OCI-M2 (cell line): ENCODE measurements around the gene GNL1.

Source experiments
- DNase-seq: peaks from one replicate; lab custom pipeline; 2025; ENCODE audit not compliant: unreplicated experiment; lab: John Stamatoyannopoulos, UW

The GNL1 gene

DNA sequence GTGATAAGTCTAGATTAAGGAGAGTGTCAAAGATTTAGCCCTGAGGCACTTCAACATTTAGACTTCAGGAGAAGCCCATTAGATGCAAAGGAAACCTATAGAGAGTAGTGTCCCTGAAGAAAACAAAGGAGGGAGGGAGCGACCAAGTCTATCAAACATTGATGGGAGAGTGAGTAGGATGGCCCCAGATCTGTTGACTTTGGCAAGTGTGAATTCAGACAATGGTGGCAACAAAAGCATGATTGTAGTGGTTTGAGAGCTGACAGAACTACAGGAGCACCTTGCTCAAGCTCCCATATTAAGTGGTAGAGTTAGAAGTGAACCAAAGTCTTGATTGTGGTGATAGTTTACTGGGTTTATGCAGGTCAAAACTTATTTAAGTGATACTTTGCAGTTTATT is 14.0 kb upstream of the GNL1 start:
- DNase-seq = no peak

DNA sequence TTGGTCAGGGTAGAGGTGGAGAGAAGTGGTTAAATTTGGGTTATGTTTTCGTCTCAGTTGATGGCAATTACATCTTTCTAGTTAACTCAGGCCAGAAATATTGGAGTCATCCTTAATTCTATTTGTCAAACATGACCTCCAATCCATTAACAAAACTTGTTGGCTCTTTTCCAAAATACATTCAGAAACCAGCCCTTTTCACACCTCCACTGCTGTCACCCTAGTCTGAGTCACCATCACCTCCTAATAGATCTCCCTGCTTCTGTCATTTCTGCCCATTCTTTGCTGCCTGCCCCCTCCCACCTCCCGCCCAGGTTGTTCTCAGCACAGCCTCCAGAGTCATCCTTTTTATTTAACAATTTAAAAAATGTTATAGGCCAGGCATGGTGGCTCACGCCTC is 12.0 kb upstream of the GNL1 start:
- DNase-seq = no peak

DNA sequence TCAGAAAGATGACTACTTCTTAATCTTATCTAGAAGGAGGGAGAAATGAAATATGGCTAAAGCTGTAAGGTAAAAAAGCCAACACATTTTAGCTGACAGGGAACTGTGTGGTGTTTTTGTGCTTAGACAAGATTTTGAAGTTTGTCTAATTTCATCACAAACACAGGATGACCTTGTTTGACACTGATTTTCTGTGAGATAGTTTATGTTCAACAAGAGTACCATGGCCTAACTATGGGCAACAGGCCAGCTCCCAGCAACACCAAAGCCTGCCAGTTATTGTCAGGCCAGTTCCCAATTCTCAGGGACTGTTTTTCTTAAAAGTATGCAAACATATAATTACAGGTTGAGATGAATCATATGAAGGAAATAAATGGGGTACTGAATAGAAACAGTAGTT is 9.5 kb upstream of the GNL1 start:
- DNase-seq = no peak

DNA sequence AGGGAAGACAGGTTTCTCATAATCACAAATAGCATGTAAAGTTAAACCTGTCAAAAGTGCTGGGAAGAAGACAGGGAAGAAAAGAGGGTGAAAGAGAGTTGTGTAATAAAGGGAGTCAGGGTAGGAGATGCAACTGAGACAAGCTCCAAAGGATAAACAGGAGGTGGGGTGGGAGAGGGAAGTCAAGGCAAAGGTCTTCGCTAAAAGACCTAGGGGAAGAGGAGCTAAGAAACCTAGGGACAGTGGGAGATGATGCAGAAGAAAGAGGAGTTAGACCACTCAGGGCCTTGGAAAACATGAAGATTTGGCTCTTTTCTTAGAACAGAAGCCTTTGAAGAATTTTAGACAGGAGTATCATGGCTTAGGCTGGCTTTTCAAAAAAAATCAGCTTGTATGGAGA is 7.8 kb upstream of the GNL1 start:
- DNase-seq = no peak

DNA sequence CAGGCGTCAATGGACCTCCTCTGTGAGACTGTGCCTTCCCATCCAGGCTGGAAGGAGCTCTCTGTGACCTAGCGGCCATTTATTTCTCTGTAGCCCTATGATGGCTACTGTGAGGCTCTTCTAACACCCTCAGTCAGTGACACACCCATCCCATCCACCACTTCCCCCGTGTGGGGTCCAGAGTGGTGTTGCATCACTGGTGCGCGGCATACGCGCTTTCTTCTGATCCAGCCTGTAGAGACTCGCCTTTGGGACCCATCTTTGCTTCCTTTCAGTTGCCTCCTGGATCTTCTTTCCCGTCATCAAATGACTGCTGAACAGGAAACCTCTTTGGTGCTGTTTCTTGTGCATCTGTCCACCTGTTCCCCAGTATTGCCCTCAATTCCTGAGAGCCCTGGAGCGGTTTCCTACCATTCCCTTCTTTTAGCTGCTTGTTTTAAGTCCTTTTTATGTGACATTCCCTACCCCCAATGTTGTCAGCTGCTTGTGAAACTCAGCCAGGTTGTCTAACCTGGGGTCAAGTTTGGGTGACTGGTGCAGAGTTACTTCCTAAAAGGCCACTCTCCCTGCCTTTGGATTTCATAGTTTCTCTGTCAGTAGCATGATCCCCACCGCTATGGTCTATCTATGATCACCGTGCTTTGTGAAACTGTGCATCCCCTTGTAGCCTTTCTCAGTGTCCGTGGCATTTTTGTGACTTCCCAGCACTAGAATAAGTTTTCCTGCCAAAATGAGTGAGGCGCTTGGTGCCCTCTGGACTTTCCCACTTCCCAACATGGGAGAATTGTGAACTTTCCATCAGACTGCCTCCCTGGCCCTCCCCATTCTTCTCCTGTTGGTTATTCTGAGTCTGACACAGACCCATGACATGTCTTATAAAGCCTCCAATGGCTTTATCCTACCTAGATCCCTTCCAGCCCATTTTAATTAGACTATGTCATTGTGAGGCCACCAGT is 6.5 kb upstream of the GNL1 start:
- DNase-seq = no peak

DNA sequence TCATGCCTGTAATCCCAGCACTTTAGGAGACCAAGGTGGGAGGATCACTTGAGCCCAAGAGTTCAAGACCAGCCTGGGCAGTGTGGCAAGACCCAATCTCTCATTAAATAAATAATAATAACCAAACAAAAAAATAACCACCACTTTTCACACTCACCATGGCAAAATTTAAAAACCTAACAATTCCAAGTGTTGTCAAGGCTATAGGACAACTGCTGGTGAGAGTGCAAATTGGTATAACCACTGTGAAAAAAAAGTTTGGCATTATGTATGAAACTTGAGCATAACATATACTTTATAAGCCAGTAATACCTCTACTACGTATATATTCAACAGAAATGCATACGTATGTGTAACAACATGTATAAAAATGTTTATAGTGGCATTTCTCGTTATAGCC is 4.6 kb upstream of the GNL1 start:
- no peak for DNase-seq

DNA sequence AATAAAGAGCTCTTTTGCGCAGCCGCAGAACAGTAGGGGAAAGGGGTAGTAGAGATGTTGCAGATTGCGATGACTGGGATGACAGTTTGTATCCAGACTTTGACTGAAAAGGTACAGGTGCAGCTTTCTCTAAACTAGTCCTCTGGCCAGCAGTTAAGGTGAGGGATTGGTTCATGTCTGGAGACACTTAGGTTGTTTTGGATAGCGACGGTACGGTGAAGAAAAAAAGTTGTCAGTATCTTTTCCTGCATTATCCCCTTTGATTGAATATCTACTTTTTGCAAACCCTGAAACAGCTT is 1.3 kb upstream of the GNL1 start:
- no peak for DNase-seq

DNA sequence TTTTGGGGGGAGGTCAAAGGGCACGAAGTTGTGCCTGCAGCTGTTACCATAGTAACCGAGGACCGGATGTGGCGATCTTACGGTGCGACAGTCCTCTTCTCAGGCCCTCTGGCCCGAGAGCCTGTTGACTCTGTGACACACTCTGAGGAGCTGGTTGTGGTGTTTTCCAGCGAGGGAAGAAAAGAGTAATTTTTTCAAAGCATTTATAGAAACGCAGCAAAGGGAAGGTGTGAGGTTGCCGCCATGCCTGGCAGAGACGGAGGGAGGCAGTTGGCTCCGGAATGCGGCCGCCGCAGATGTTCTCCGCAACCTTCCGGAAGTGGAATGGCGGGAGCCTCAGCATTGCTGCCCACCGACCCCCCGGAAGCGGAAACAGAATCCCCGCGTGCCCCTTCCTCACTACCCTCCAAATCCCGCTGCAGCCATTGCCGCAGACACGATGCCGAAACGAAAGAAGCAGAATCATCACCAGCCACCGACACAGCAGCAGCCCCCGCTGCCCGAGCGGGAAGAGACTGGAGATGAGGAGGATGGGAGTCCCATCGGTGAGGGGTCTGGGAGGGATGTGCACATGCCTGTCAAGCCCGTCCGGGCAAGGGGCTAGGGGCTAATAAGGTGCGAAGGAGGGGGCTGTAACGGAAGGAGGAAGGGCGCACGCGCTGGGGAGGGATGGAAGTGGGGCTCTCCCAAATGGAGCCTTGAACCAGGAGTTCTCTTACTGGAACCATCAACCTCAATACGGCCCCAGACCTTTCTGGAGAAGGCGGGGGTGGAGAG is 805 bp upstream of the GNL1 start, which contains the start of gene PRR3:
Gene PRR3, plus strand, starts transcription at position 390 of the 777 bp plus-strand sequence. Its CDS starts 50 bp downstream, at position 440.
- peak; percentile 91 for DNase-seq

DNA sequence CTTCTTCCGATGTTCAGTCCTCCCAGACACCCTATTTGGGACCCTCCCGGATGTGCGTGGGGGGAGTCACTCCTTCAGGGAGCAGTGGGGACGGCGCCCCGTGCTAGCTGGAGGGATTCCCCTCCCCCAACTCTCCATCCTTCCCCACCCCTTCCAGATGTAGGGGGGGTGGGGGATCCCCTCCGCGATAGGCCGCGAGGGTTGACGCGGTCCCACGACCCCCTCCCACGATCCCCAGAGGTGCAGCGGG is 548 bp downstream of the GNL1 start:
- no peak for DNase-seq

DNA sequence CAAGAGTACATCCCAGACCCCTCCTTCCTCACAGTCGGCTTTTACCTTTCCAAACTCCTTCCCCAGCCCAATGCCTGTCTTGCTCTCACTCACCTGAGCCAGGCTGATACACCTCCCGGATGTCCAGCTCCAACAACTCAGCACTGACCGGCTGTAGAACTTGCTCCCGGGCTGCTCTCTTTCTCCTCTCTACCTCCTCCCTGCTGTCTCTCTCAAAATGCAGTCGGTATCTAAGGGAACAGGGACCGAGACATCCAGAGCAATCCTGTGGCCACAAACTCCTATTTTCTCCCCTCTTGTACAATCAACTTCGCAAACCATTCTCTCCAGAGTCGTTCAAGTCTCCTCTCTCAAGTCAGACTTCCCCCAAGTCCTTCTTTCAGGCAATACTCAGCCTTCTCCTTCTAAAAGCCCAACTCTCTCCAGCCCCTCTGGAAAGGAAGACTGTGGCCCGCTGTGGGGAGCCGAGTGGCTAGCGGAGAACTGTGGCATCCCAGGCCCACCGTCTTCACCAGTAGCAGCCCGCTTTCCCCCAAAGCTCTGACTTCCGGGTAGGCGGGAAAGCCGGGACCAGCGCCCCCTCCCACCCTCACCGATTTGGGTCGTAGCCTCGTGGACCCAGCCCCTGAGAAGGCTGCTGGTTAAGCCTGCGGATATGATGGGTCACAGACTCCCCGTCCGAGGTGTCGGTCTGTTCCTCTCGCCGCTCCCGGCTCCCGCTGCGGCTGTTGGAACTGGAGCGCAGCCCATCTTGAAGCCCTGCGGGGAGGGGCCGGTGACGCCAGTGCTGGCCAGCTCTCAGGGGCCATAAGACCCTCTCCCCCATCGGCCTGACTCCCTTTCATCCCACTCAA is 1.1 kb downstream of the GNL1 start:
- no peak for DNase-seq

DNA sequence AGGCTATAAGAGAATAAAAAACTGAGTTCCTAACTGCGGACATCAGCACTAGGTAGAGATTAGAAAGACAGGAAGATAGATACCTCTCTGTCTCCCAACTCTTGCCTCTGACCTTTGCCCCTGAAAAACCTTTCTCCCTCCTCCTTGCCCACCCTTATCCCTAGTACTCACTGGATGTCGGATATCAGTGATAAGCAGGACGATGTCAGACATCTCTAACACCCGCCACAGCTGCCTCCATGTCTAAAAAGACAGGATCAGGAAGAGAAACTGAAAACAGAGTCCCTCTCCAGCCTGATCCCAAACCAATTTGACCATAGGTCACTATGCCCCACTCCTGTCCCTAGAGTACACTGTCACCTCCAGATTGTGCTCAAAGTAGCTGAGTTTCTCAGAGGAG is 1.9 kb downstream of the GNL1 start:
- DNase-seq = no peak

DNA sequence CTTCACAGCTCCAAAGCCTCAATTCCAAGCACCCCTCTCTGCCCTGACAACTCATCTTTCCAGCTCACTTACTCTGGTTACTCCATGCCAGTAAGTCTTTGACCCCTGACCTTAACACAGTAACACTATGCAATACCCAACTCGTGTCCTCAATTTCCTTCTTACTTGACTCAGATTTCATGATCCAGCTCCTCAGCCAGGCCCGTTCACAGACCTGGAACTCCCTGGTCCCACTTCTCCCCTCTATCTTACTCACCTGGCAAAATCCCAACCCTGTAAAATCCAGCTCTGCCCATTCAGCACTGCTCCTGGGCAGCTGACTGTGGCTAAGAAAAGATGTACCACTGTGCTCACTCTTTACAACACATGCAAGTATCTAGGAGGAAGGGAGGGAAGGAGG is 7.9 kb downstream of the GNL1 start:
- no peak for DNase-seq

DNA sequence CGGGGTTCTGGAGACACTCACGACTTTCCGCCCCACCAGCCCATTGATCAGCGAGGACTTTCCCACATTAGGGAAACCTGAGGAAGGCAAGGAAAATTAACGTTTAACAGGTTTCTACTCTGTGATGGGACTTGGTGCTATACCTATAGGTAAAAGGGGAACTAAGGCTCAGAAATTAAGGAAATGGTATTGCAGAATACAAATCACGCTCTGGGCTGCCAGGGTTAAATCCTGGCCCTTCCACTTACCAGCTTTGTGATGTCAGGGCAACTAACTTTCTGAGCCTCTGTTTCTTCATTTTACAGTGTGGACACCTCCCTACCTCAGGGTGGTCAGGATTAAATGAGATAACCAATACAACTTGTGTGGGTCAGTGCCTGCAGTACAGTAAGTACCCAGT is 8.8 kb downstream of the GNL1 start:
- no peak for DNase-seq

DNA sequence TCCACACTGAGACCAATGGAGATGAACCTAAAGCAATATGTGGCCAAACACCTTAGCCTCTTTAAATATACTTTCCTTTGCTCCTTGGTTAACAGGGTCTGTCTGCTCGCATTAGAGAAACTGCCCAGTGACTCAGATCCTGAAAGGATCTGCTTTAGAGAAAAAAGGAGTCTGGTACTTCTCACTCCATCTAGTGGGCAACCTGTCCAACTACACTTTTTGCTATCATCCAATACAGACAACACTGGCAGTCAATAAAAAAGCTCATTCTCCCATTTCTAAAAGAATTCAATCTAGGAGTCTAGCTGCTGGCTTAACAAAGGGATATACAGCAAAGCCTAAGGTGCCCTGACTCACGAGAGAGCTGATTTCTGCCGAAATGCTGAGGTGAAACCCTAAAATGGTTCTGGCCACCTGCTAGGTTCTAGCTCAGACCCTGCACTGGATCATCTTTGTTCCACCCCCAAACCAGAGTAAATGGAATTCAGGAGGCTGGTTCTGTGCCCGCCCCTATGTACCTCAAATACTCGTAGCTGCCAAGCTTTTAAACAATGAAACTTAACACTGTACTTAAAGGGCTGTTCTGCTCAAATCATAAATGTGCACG is 11.5 kb downstream of the GNL1 start:
- peak; percentile 44 for DNase-seq

DNA sequence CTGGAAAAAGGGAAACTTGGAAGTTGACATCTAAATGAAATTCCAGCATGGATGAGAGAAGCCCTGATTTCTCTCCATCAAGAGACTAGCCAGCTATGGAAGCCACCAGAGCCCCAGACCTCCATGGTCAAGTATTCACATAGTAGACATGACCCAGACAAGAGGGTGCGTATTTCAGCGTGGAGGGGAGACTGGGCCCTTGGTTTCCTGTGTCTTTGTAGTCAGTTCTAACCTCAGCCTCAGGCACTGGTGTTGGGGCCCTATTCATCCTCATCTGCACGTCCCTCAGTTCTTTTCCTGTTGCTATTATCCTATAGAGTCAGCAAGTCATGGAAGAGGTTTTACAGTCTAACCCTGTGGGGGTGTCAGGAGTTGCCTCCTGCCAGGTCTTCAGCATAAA is 12.5 kb downstream of the GNL1 start:
- no peak for DNase-seq

DNA sequence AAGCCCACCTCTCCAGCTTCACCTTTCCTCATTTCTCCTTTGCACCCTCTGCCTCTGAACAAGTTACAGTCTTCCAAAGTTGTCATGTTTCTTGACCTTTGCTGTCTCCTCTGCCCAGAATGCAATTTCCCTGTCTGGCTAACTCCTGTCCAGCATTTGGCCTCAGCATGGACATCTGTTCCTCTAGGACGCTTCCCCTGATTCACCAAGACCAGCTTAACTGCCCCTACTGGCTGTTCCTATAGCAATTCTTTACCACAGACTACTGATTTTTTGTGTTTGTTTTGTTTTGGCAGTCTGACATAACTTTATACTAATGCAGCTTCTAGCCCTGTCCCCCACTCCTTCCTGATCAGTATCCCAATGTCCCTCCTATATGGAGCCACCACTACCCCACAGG is 13.4 kb downstream of the GNL1 start:
- no peak for DNase-seq

DNA sequence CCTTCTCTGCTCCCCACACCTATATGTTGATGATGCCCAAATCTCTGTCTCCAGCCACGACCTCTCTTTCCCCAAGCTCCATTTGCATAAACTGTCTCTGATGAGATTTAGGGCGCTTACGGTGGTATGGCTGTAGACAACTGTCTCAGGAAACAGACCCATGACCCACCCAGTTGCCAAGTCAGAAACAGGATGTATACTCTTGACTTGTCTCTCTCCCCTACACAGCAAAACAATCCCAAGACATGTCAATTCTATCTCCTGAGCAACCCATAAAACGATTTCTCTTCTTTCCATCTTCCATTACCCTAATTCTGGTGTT is 13.9 kb downstream of the GNL1 start:
- DNase-seq = no peak

DNA sequence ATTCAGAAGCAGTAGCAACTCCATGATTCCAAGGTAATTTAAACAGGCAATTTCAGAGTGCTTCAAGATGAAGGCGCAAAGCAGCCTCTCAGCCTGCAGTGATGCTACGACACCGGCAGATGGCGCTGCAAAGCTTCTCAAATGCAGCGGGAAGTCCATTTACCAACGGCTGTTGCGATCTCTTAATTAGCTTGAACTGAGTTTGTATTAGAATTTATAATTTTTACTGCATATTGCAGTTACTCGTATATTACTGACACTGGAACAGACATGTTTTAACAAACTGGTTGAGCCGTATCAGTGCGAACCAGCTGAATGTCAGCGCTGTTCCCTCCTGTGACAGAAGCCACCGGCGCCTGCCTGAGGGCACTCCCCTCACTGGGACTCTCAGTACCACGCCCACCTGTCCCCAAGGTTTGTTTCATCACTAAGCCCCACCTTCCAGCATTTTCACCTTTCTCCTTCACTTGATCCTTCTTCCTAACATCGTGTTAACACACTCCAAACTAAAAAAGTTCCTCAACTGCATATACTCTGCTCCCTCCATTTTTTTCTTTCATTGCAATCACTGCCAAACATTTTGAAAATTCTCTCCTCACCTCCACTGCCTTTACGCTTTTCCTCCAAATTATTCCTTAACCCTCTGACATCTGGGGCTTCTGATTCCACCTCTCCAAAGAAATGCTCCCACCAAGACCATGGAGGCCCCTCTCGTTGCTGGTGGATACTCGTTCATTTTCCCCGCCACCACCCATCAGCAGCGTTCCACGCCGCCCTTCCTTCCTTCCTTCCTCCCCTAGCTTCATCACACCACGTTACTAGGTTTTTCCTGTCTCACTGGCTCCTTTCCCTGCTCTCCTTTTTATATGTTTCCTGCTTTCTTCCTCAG is 14.5 kb downstream of the GNL1 start:
- peak; percentile 71 for DNase-seq

DNA sequence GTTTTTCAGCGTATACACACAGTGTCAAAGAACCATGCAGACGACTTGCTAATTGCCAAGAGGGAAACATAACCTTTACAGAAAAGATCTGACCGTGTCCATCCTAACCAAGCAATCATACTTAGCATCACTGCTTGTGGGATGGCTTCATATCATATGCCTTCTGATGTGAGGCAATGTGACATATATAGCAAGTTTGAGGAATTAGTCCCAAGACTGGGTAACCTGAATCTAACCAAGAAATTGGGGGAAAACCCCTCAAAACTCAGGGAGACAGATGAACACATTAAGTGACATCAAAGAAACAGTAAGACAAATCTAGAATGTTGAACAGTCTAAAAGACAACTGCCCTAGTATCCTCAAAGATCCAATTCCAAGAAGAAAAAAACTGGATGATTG is 18.4 kb downstream of the GNL1 start:
- no peak for DNase-seq

DNA sequence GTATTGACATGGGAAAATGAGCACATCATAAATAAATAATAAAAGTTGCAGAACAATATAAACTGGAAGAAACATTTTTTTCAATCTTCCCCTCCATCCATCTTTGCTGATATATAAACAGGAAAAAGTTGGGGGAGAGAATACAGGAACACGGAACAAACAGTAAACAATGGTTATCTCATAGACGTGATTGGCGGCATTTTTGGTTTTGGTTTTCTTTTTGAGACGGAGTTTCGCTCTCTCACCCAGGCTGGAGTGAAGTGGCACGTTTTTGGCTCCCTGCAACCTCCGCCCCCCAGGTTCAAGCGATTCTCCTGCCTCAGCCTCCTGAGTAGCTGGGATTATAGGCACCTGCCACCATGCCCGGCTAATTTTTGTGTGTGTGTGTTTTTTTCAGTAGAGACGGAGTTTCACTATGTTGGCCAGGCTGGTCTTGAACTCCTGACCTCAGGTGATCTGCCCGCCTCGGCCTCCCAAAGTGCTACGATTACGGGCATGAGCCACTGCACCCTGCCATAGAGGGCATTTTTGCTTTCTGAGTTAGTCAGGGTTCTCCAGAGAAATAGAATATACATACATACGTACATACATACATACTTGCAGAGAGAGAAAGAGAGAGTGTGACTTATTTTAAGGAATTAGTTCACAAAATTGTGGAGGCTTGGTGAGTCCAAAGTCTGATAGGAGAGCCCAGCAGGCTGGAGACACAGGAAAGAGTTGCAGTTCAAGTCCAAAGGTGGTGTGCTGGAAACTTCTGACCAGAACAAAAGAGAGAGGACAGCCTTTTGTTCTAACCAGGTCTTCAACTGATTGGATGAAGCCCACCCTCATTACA is 22.6 kb downstream of the GNL1 start:
- DNase-seq = no peak
